Measurements from ENCODE around the gene FAM50B.

The FAM50B gene

GRCh38 chr6:3895312-3895653 lies 46.1 kb downstream of the FAM50B start:
- no peak for DNase-seq (ENCODE audit: low read depth in 2 of 2)

- DNase-seq (ENCODE audit: low read depth in 2 of 2): no peak
Measured at GRCh38 chr6:3895805-3896204, 46.6 kb downstream of the FAM50B start.

- no peak for DNase-seq (ENCODE audit: low read depth in 2 of 2)
Measured at GRCh38 chr6:3898265-3898994, 49.3 kb downstream of the FAM50B start.

GRCh38 chr6:3899061-3899460 lies 49.9 kb downstream of the FAM50B start:
- DNase-seq (ENCODE audit: low read depth in 2 of 2): no peak

GRCh38 chr6:3899970-3900439 lies 50.8 kb downstream of the FAM50B start:
- DNase-seq (ENCODE audit: low read depth in 2 of 2): no peak
